Coronary artery (tissue), 2 donors: ENCODE data around the gene ZIC5.

Source experiments
- DNase-seq: peaks from one replicate; pipeline ENCODE4 v3.0.0-alpha.2; 2017; ENCODE audit warnings: low spot score
- H3K27ac ChIP-seq, 2 donors: fragments of 200-600 bp; sonication (generic); one replicate each; pipeline ENCODE4 v1.5.1; 2016 to 2019
- H3K4me3 ChIP-seq: fragments of 200-600 bp; sonication (generic); 2 replicates; pipeline ENCODE4 v1.5.1; 2016; ENCODE audit warnings: mild to moderate bottlenecking, moderate library complexity
- CTCF ChIP-seq: fragments of 200-600 bp; sonication (generic); IDR thresholded peaks from one replicate; pipeline ENCODE4 v1.5.1; 2019; ENCODE audit warnings: antibody characterized with exemption

ZIC5 gene

GRCh38 chr13:99995589-99996380 is 24.2 kb upstream of the ZIC5 start:
- H3K4me3 ChIP-seq: no peak overlapping the region
- no peak for TF ChIP-seq CTCF
- no peak overlapping the region for H3K27ac ChIP-seq
- DNase-seq: no peak

GRCh38 chr13:99995104-99995588 is 23.6 kb upstream of the ZIC5 start:
- no peak for TF ChIP-seq CTCF
- H3K4me3 ChIP-seq: no peak overlapping the region
- no peak overlapping the region for H3K27ac ChIP-seq
- DNase-seq: no peak

GRCh38 chr13:99994638-99995020 is 23.1 kb upstream of the ZIC5 start:
- Histone ChIP-seq H3K4me3 (no peak overlapping the region), H3K27ac (no peak overlapping the region)
- no peak for DNase-seq
- TF ChIP-seq CTCF: no peak

GRCh38 chr13:99993660-99994637 is 22.4 kb upstream of the ZIC5 start:
- no peak for TF ChIP-seq CTCF
- no peak for DNase-seq
- Histone ChIP-seq H3K27ac (no peak overlapping the region), H3K4me3 (no peak overlapping the region)

GRCh38 chr13:99992949-99993351 is 21.4 kb upstream of the ZIC5 start:
- H3K27ac ChIP-seq: no peak overlapping the region
- TF ChIP-seq CTCF: no peak
- no peak for DNase-seq
- H3K4me3 ChIP-seq: no peak overlapping the region

GRCh38 chr13:99991828-99992775 is 20.5 kb upstream of the ZIC5 start:
- no peak for TF ChIP-seq CTCF
- Histone ChIP-seq H3K4me3 (no peak overlapping the region), H3K27ac (no peak overlapping the region)
- no peak for DNase-seq
